Sigmoid colon (tissue), 4 donors: ENCODE data around the gene PFDN6.

Experiments
- EP300 ChIP-seq, 4 donors: sonication (generic); formaldehyde crosslinking; IDR thresholded peaks; one replicate each; pipeline ENCODE4 v1.6.1; 2017; ENCODE audit warnings: antibody characterized with exemption in 4 of 4
- POLR2A ChIP-seq, 2 donors: fragments of 450-650 bp; IDR thresholded peaks; one replicate each; pipeline ENCODE4 v1.6.1; 2016; ENCODE audit warnings: antibody characterized with exemption in 2 of 2, mild to moderate bottlenecking in 2 of 2, moderate library complexity in 2 of 2
- POLR2AphosphoS5 ChIP-seq, 4 donors: sonication (generic); formaldehyde crosslinking; IDR thresholded peaks; one replicate each; pipeline ENCODE4 v1.6.1; 2017; ENCODE audit warnings: antibody characterized with exemption in 4 of 4
- TF ChIP-seq, protein P1 (sequence below), 4 experiments: fragments of 450-650 bp in 3 of 4; fragments of 200-600 bp in 1 of 4; IDR thresholded peaks; one replicate each; pipeline ENCODE4 v1.5.1; 2016 to 2019; ENCODE audit warnings: antibody characterized with exemption in 4 of 4, mild to moderate bottlenecking in 3 of 4, moderate library complexity in 2 of 4

DNA sequence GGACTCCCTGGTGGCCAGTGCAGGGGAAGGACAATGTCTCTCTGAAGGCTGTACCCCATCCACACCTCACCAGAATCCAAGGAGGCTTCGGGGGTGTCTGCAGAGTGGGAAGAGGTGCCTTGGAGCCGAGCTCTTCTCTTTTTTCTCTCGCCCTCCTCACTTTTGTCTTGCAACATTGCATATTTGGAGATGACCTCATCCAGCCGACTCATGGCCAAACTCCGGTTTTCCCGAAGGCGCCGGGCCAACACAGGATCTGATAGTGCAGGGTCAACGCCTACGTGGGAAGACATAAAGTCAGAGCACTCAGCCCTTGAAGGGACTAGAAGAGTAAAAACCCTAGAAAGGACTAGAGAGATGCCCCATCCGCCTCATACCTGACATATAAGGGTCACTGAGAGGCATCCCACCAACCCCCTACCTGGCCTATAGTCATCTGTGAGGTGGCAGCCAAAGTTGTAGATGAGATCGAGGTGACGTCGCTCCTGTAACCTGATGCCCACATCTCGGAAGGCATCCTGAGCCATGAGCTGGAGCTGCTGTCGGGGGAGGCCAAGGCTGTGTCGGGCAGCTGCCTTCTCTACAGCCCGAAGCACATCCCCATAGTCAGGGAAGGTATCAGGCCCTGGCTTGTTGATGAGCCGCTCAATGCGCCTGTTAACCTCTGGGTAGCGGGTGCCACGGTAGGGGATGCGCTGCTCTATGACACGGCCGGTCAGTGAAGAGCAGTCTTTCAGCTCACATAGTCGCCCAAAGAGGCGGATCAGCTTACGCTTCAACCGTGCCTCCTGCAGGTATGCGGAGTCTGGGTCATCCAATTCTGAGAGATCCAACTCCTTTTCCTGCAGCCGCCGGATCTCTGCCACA lies 31.1 kb downstream of the PFDN6 start:
- TF ChIP-seq, protein P1, sequence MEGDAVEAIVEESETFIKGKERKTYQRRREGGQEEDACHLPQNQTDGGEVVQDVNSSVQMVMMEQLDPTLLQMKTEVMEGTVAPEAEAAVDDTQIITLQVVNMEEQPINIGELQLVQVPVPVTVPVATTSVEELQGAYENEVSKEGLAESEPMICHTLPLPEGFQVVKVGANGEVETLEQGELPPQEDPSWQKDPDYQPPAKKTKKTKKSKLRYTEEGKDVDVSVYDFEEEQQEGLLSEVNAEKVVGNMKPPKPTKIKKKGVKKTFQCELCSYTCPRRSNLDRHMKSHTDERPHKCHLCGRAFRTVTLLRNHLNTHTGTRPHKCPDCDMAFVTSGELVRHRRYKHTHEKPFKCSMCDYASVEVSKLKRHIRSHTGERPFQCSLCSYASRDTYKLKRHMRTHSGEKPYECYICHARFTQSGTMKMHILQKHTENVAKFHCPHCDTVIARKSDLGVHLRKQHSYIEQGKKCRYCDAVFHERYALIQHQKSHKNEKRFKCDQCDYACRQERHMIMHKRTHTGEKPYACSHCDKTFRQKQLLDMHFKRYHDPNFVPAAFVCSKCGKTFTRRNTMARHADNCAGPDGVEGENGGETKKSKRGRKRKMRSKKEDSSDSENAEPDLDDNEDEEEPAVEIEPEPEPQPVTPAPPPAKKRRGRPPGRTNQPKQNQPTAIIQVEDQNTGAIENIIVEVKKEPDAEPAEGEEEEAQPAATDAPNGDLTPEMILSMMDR (IDR thresholded peaks at IDR 0.05): no peak
- TF ChIP-seq POLR2A (IDR thresholded peaks at IDR 0.05) (no peak), POLR2AphosphoS5 (IDR thresholded peaks at IDR 0.05) (no peak), EP300 (IDR thresholded peaks at IDR 0.05) (no peak)
